Left lung (tissue), 10 donors: ENCODE results near the gene UBE2V1. TPM values are rescaled to one million over a fixed set of nuclear protein-coding genes. Genes with fewer than 3 reads are reported as not detected.

Experiments
- ATAC-seq: fragments of 200-7000 bp; cut with Tn5 transposase; one replicate; pipeline ENCODE4 v1.9.1; 2020; ENCODE audit warnings: moderate library complexity
- DNase-seq, 4 donors: peaks; one replicate each; pipeline ENCODE4 v3.0.0-alpha.2; 2013 to 2020
- H3K27ac ChIP-seq, 2 donors: fragments of 200-600 bp; sonication (generic) in 1 of 2; one replicate each; pipeline versions ENCODE4 v1.5.0 to v1.8.0; 2020 to 2021
- H3K27me3 ChIP-seq, 2 donors: fragments of 200-600 bp; sonication (generic) in 1 of 2; one replicate each; pipeline versions ENCODE4 v1.5.0 to v1.8.0; 2020 to 2021
- H3K36me3 ChIP-seq, 2 donors: fragments of 200-600 bp; sonication (generic) in 1 of 2; one replicate each; pipeline versions ENCODE4 v1.5.0 to v1.8.0; 2020 to 2021
- H3K4me1 ChIP-seq, 2 donors: fragments of 200-600 bp; one replicate each; pipeline ENCODE4 v1.8.0; 2021
- H3K4me3 ChIP-seq, 2 donors: fragments of 200-600 bp; sonication (generic) in 1 of 2; one replicate each; pipeline versions ENCODE4 v1.5.0 to v1.8.0; 2020 to 2021; ENCODE audit warnings: mild to moderate bottlenecking in 1 of 2
- H3K9me3 ChIP-seq, 2 donors: fragments of 200-600 bp; sonication (generic) in 1 of 2; one replicate each; pipeline versions ENCODE4 v1.5.0 to v1.8.0; 2020 to 2021
- intact Hi-C, 2 donors: fragments of 100-400 bp; cut with DNase I; formaldehyde crosslinking; loops; one replicate each; pipeline versions ENCODE4 v1.11.2 to v1.14.2; 2022
- polyA plus RNA-seq, 6 donors: library from polyadenylated mRNA; unstranded; fragments of 120-200 nt; gene quantifications; one replicate each; pipeline ENCODE4 v1.2.1, GENCODE V29; 2013; ENCODE audit not compliant: insufficient read length in 6 of 6
- total RNA-seq, 2 donors: library from RNA; stranded (reverse); fragmentation: NEBNext Ultra II Directional; extraction: Animal tissue kit (Norgen Biotek cat#: 25700); gene quantifications; one replicate each; pipeline ENCODE4 v1.2.1, GENCODE V29; 2021
- TF ChIP-seq, protein P1 (sequence below), 2 donors: fragments of 200-600 bp; sonication (generic) in 1 of 2; IDR thresholded peaks; one replicate each; pipeline versions ENCODE4 v1.5.0 to v1.8.0; 2021; ENCODE audit warnings: antibody characterized with exemption in 2 of 2
- donor health status: DM: no; HTN: yes; CAD: no.
- donor health status: DM: no; HTN: no; CAD: no.

Gene UBE2V1
- total and polyA plus RNA-seq, 8 donors: 72.6 to 178 (median 152) TPM

DNA sequence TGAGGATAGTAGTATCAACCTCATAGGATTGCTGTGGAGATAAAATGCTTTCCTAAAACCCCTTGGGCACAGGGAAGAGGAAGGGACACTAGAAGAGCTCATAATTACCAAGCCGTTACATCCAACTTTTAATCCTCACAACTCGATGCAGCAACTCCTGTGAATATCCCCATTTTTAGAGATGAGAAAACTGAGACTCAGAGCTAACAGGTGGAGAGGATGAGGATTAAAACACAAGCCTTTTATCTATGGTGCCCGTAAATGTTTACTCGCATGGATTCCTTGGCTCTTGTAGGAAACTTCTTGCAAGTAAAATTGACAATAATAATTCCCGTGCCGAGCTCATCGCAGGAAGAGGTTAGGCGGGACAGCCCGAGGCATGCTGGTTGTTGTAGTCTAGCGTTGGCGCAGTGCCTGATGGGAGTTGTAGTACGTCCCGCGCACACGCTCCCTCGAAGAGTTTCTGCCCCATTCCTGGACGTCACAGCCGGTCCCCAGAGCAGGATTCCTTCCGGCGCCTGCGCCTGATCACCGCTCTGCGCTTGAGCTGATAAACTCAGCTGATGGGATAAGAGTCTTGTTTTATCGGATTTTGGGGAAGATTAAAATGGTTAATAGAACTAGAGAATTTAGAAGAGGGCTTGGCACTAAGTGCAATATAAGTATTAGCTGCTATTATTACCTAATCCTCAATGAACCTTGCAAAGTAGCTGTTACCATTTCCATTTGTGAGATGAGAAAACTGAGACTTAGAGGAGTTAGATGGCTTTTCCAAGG, 2.8 kb upstream of the UBE2V1 start:
- Histone ChIP-seq H3K27me3 (no peaks in the 10 kb centered on the region), H3K4me1 (peaks cover 16 to 53% of the 10 kb centered on the region in 2 donors), H3K27ac (peak overlapping the region; percentile 59), H3K36me3 (no peaks in the 10 kb centered on the region), H3K4me3 (peak overlapping the region; percentile 21 to 49), H3K9me3 (no peaks in the 10 kb centered on the region)
- DNase-seq (peak; percentile 96 to 98 (median 98)), ATAC-seq (peak; percentile 92)
- TF ChIP-seq, protein P1, sequence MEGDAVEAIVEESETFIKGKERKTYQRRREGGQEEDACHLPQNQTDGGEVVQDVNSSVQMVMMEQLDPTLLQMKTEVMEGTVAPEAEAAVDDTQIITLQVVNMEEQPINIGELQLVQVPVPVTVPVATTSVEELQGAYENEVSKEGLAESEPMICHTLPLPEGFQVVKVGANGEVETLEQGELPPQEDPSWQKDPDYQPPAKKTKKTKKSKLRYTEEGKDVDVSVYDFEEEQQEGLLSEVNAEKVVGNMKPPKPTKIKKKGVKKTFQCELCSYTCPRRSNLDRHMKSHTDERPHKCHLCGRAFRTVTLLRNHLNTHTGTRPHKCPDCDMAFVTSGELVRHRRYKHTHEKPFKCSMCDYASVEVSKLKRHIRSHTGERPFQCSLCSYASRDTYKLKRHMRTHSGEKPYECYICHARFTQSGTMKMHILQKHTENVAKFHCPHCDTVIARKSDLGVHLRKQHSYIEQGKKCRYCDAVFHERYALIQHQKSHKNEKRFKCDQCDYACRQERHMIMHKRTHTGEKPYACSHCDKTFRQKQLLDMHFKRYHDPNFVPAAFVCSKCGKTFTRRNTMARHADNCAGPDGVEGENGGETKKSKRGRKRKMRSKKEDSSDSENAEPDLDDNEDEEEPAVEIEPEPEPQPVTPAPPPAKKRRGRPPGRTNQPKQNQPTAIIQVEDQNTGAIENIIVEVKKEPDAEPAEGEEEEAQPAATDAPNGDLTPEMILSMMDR (IDR thresholded peaks at IDR 0.05): no peak
- intact Hi-C loops: no loop called here

- DNase-seq (no peak), ATAC-seq (no peak)
- Histone ChIP-seq H3K36me3 (no peaks in the 10 kb centered on the region), H3K27ac (peak overlapping the region; percentile 59), H3K27me3 (no peaks in the 10 kb centered on the region), H3K4me3 (peak overlapping the region; percentile 21 to 49), H3K9me3 (no peaks in the 10 kb centered on the region), H3K4me1 (peaks cover 23 to 58% of the 10 kb centered on the region in 2 donors)
- TF ChIP-seq, protein P1 (IDR thresholded peaks at IDR 0.05): no peak
- intact Hi-C loops: no loop called here
Observed at GRCh38 chr20:50115041-50115512, 2.1 kb upstream of the UBE2V1 start.

GRCh38 chr20:50113420-50114224, 672 bp upstream of the UBE2V1 start:
- TF ChIP-seq, protein P1 (IDR thresholded peaks at IDR 0.05): no peak
- DNase-seq: no peak
- Histone ChIP-seq H3K4me3 (peak overlapping the region; percentile 91 to 98), H3K27ac (peak overlapping the region; percentile 94 to 95), H3K27me3 (no peaks in the 10 kb centered on the region), H3K36me3 (no peaks in the 10 kb centered on the region), H3K4me1 (peaks cover 35 to 73% of the 10 kb centered on the region in 2 donors), H3K9me3 (no peaks in the 10 kb centered on the region)
- ATAC-seq: no peak
- intact Hi-C loops: no loop called here

- Histone ChIP-seq H3K27me3 (no peaks in the 10 kb centered on the region), H3K4me1 (peaks cover 38 to 89% of the 10 kb centered on the region in 2 donors), H3K36me3 (peaks cover 0 to 5% of the 10 kb centered on the region in 2 donors), H3K4me3 (peak overlapping the region; percentile 91 to 98), H3K9me3 (no peaks in the 10 kb centered on the region), H3K27ac (peak overlapping the region; percentile 94 to 95)
- DNase-seq (no peak), ATAC-seq (no peak)
- TF ChIP-seq, protein P1 (IDR thresholded peaks at IDR 0.05): no peak
- intact Hi-C loops: no loop called here
Observed at GRCh38 chr20:50111829-50112495, 988 bp downstream of the UBE2V1 start.
